OCI-LY1 (cell line): ENCODE measurements around the gene PACSIN1.

Experiments used
- H2AFZ ChIP-seq: fragments of 200-600 bp; sonication (generic), shearing (Covaris generic); 2 replicates; pipeline ENCODE4 v1.6.0; 2014; ENCODE audit warnings: antibody characterized with exemption, mild to moderate bottlenecking, low read length
- H3F3A ChIP-seq: fragments of 200-600 bp; sonication (generic), shearing (Covaris generic); 2 replicates; pipeline ENCODE4 v1.6.0; 2014; ENCODE audit warnings: mild to moderate bottlenecking, antibody characterized with exemption, low read length, moderate library complexity; ENCODE audit not compliant: insufficient read depth
- H3K27ac ChIP-seq: fragments of 200-600 bp; sonication (generic); 2 replicates; pipeline ENCODE4 v1.5.1; 2014; ENCODE audit warnings: low read length, mixed run types, mild to moderate bottlenecking, low read depth; ENCODE audit not compliant: poor library complexity, severe bottlenecking
- H3K27me3 ChIP-seq: fragments of 200-600 bp; sonication (generic); 2 replicates; pipeline ENCODE4 v1.6.0; 2014; ENCODE audit warnings: antibody characterized with exemption, mild to moderate bottlenecking, low read length, moderate library complexity; ENCODE audit not compliant: insufficient read depth
- H3K36me3 ChIP-seq: fragments of 200-600 bp; sonication (generic); 2 replicates; pipeline ENCODE4 v1.6.1; 2014; ENCODE audit warnings: mild to moderate bottlenecking, antibody characterized with exemption, low read length, moderate library complexity, mixed read lengths; ENCODE audit not compliant: insufficient read depth
- H3K4me1 ChIP-seq: fragments of 200-600 bp; sonication (generic); 2 replicates; pipeline ENCODE4 v1.5.1; 2014; ENCODE audit warnings: mild to moderate bottlenecking, low read length, moderate library complexity; ENCODE audit not compliant: insufficient read depth, severe bottlenecking
- H3K4me2 ChIP-seq: fragments of 200-600 bp; sonication (generic), shearing (Covaris generic); 2 replicates; pipeline ENCODE4 v1.6.1; 2014; ENCODE audit warnings: low read length
- H3K4me3 ChIP-seq: fragments of 200-600 bp; sonication (generic); 2 replicates; pipeline ENCODE4 v1.5.1; 2014; ENCODE audit warnings: low read length, low read depth, mild to moderate bottlenecking, mixed read lengths; ENCODE audit not compliant: poor library complexity, severe bottlenecking
- H3K79me2 ChIP-seq: fragments of 200-600 bp; shearing (Covaris generic); 2 replicates; pipeline ENCODE4 v1.6.1; 2016; ENCODE audit warnings: mixed run types, low read length, mixed read lengths; ENCODE audit not compliant: insufficient read depth
- H3K9ac ChIP-seq: fragments of 200-600 bp; sonication (generic), shearing (Covaris generic); 2 replicates; pipeline ENCODE4 v1.6.1; 2014; ENCODE audit warnings: mild to moderate bottlenecking, low read length, mixed read lengths
- H3K9me2 ChIP-seq: fragments of 200-600 bp; sonication (generic), shearing (Covaris generic); 2 replicates; pipeline ENCODE4 v1.6.1; 2014; ENCODE audit warnings: low read depth, mild to moderate bottlenecking, low read length, mixed read lengths
- H3K9me3 ChIP-seq: fragments of 200-600 bp; shearing (Covaris generic); 2 replicates; pipeline ENCODE4 v1.6.1; 2014; ENCODE audit warnings: low read length, mixed read lengths
- H4K20me1 ChIP-seq: fragments of 200-600 bp; sonication (generic), shearing (Covaris generic); 2 replicates; pipeline ENCODE4 v1.6.0; 2016; ENCODE audit warnings: mild to moderate bottlenecking, low read length; ENCODE audit not compliant: insufficient read depth
- CTCF ChIP-seq: fragments of 200-600 bp; sonication (generic), shearing (Covaris generic); IDR thresholded peaks from 2 replicates; pipeline ENCODE4 v1.5.1; 2017; ENCODE audit warnings: mild to moderate bottlenecking, antibody characterized with exemption, low read length, moderate library complexity, mixed read lengths
- EZH2 ChIP-seq: fragments of 200-600 bp; sonication (generic), shearing (Covaris generic); IDR thresholded peaks from 2 replicates; pipeline ENCODE4 v1.8.0; 2017; ENCODE audit warnings: borderline replicate concordance, mixed run types, mild to moderate bottlenecking, antibody characterized with exemption, low read length, moderate library complexity, mixed read lengths

The PACSIN1 gene

GRCh38 chr6:34536251-34536958, 70.5 kb downstream of the PACSIN1 start:
- Histone ChIP-seq H3K36me3 (no peaks in the 10 kb centered on the region), H3K79me2 (no peaks in the 10 kb centered on the region), H3K27ac (no peak overlapping the region), H3K27me3 (peaks cover 17% of the 10 kb centered on the region), H3K4me1 (no peaks in the 10 kb centered on the region), H3K9me2 (no peaks in the 10 kb centered on the region), H2AFZ (no peak overlapping the region), H3K4me2 (no peak overlapping the region), H3F3A (no peaks in the 10 kb centered on the region), H3K9me3 (no peaks in the 10 kb centered on the region), H3K4me3 (no peak overlapping the region), H3K9ac (no peak overlapping the region), H4K20me1 (no peaks in the 10 kb centered on the region)
- no peak for TF ChIP-seq CTCF
- TF ChIP-seq EZH2 = no peak

- no peaks in the 10 kb centered on the region for H3K4me1 ChIP-seq
- no peaks in the 10 kb centered on the region for H3K36me3 ChIP-seq
- no peaks in the 10 kb centered on the region for H3K9me3 ChIP-seq
- TF ChIP-seq EZH2 (no peak), CTCF (no peak)
- no peak overlapping the region for H3K4me2 ChIP-seq
- H3K9ac ChIP-seq = no peak overlapping the region
- H3K27ac ChIP-seq = no peak overlapping the region
- no peaks in the 10 kb centered on the region for H3K79me2 ChIP-seq
- no peaks in the 10 kb centered on the region for H4K20me1 ChIP-seq
- no peak overlapping the region for H3K4me3 ChIP-seq
- H3F3A ChIP-seq = no peaks in the 10 kb centered on the region
- no peak overlapping the region for H2AFZ ChIP-seq
- no peaks in the 10 kb centered on the region for H3K9me2 ChIP-seq
- peaks cover 17% of the 10 kb centered on the region for H3K27me3 ChIP-seq
Measured at GRCh38 chr6:34536959-34537848, 71.3 kb downstream of the PACSIN1 start.

- no peak overlapping the region for H3K4me3 ChIP-seq
- no peak overlapping the region for H3K4me2 ChIP-seq
- no peaks in the 10 kb centered on the region for H3K4me1 ChIP-seq
- H3K9me3 ChIP-seq = no peaks in the 10 kb centered on the region
- no peak overlapping the region for H3K27ac ChIP-seq
- H3K9me2 ChIP-seq = no peaks in the 10 kb centered on the region
- no peaks in the 10 kb centered on the region for H3F3A ChIP-seq
- no peaks in the 10 kb centered on the region for H3K36me3 ChIP-seq
- H3K79me2 ChIP-seq = no peaks in the 10 kb centered on the region
- H3K27me3 ChIP-seq = peaks cover 17% of the 10 kb centered on the region
- no peak overlapping the region for H2AFZ ChIP-seq
- no peak for TF ChIP-seq CTCF
- no peak for TF ChIP-seq EZH2
- H3K9ac ChIP-seq = no peak overlapping the region
- H4K20me1 ChIP-seq = no peaks in the 10 kb centered on the region
Measured at GRCh38 chr6:34537922-34538550, 72.2 kb downstream of the PACSIN1 start.
